Tibial artery (tissue), 4 donors: ENCODE results near the gene ADAM22.

ENCODE experiments used
- DNase-seq, 2 donors: peaks; one replicate each; pipeline ENCODE4 v3.0.0-alpha.2; 2019
- H3K27ac ChIP-seq, 2 donors: fragments of 200-600 bp; sonication (generic) in 1 of 2; 1 replicate in 1 of 2; 2 replicates in 1 of 2; pipeline ENCODE4 v1.5.1; 2018 to 2019; ENCODE audit warnings: mild to moderate bottlenecking in 1 of 2
- H3K27me3 ChIP-seq, 2 donors: fragments of 200-600 bp; sonication (generic) in 1 of 2; one replicate each; pipeline versions ENCODE4 v1.5.1 to v1.6.0; 2016 to 2019
- H3K36me3 ChIP-seq, 3 donors: fragments of 200-600 bp; sonication (generic) in 2 of 3; one replicate each; pipeline ENCODE4 v1.5.1; 2016 to 2019; ENCODE audit warnings: mild to moderate bottlenecking in 2 of 3
- H3K4me1 ChIP-seq, 4 donors: fragments of 200-600 bp; sonication (generic) in 2 of 4; 1 replicate in 3 of 4; 2 replicates in 1 of 4; pipeline ENCODE4 v1.5.1; 2016 to 2019
- H3K4me3 ChIP-seq, 2 donors: fragments of 200-600 bp; sonication (generic) in 1 of 2; 1 replicate in 1 of 2; 2 replicates in 1 of 2; pipeline ENCODE4 v1.5.1; 2018 to 2019; ENCODE audit warnings: mild to moderate bottlenecking in 2 of 2
- H3K9me3 ChIP-seq, 3 donors: fragments of 200-600 bp; sonication (generic) in 1 of 3; one replicate each; pipeline ENCODE4 v1.5.1; 2016 to 2019
- CTCF ChIP-seq, 2 experiments: fragments of 200-600 bp in 1 of 2; fragments of 450-650 bp in 1 of 2; IDR thresholded peaks; one replicate each; pipeline ENCODE4 v1.5.1; 2017 to 2019; ENCODE audit warnings: antibody characterized with exemption in 2 of 2, mild to moderate bottlenecking in 1 of 2, moderate library complexity in 1 of 2
- intact Hi-C: fragments of 100-400 bp; cut with DNase I; formaldehyde crosslinking; loops from one replicate; pipeline ENCODE4 v1.15.0; 2023; ENCODE audit warnings: low total_unique reads

The ADAM22 gene

GRCh38 chr7:88014581-88014980 is 80.5 kb downstream of the ADAM22 start:
- no peak overlapping the region for H3K27ac ChIP-seq
- intact Hi-C loops: no loop called here
- no peaks in the 10 kb centered on the region for H3K36me3 ChIP-seq
- no peaks in the 10 kb centered on the region for H3K27me3 ChIP-seq
- no peak for TF ChIP-seq CTCF (IDR thresholded peaks at IDR 0.05)
- no peaks in the 10 kb centered on the region for H3K4me1 ChIP-seq
- no peak overlapping the region for H3K4me3 ChIP-seq
- H3K9me3 ChIP-seq: no peaks in the 10 kb centered on the region
- DNase-seq: no peak

DNA sequence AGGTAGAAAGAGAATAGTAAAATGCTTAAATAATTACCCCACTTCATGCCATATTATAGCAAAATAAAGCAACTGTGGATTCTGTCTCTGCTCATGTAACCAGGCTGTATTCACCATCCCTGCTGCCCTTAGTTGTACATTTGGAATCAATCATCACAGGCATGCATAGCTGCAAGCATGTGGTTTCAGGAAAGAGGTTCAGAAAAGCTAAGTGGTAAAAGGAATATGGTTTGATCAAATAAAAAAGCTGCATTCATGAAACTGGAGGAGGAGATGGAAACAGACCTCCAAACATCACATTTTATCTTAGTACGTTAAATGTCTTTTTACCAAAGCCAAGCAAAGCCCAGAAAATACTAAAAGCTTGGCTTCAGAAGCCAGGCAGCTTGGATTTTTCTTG is 81.3 kb downstream of the ADAM22 start:
- no peaks in the 10 kb centered on the region for H3K27me3 ChIP-seq
- H3K27ac ChIP-seq: no peak overlapping the region
- DNase-seq: no peak
- no peak for TF ChIP-seq CTCF (IDR thresholded peaks at IDR 0.05)
- H3K9me3 ChIP-seq: no peaks in the 10 kb centered on the region
- intact Hi-C loops: no loop called here
- H3K4me3 ChIP-seq: no peak overlapping the region
- no peaks in the 10 kb centered on the region for H3K36me3 ChIP-seq
- no peaks in the 10 kb centered on the region for H3K4me1 ChIP-seq

- Histone ChIP-seq H3K4me1 (no peaks in the 10 kb centered on the region), H3K27ac (no peak overlapping the region), H3K36me3 (no peaks in the 10 kb centered on the region), H3K9me3 (no peaks in the 10 kb centered on the region), H3K27me3 (no peaks in the 10 kb centered on the region), H3K4me3 (no peak overlapping the region)
- DNase-seq: no peak
- intact Hi-C loops: no loop called here
- no peak for TF ChIP-seq CTCF (IDR thresholded peaks at IDR 0.05)
These were observed 84.5 kb downstream of the ADAM22 start for GRCh38 chr7:88018501-88018900.

- Histone ChIP-seq H3K27ac (no peak overlapping the region), H3K27me3 (no peaks in the 10 kb centered on the region), H3K9me3 (peaks cover 0 to 11% (median 7%) of the 10 kb centered on the region in 3 donors), H3K36me3 (no peaks in the 10 kb centered on the region), H3K4me3 (no peak overlapping the region), H3K4me1 (no peaks in the 10 kb centered on the region)
- intact Hi-C loops: no loop called here
- TF ChIP-seq CTCF (IDR thresholded peaks at IDR 0.05): no peak
- DNase-seq: no peak
These were observed 87.1 kb downstream of the ADAM22 start for GRCh38 chr7:88020953-88021665.

DNA sequence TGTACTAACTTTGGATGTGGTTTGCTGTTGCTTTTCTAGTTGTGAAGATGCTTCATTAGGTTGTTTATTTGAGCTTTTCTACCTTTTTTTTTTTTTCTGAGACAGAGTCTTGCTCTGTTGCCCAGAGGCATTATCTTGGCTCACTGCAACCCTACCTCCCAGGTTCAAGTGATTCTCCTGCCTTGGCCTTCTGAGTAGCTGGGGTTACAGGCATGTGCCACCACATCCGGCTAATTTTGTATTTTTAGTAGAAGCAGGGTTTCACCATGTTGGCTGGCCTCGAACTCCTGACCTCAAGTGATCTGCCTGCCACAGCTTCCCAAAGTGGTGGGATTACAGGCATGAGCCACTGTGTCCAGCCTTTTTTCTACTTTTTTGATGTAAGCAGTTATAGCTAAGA is 93.7 kb downstream of the ADAM22 start:
- Histone ChIP-seq H3K4me3 (no peak overlapping the region), H3K9me3 (peaks cover 0 to 28% (median 16%) of the 10 kb centered on the region in 3 donors), H3K27ac (no peak overlapping the region), H3K4me1 (no peaks in the 10 kb centered on the region), H3K36me3 (no peaks in the 10 kb centered on the region), H3K27me3 (no peaks in the 10 kb centered on the region)
- DNase-seq: no peak
- no peak for TF ChIP-seq CTCF (IDR thresholded peaks at IDR 0.05)
- intact Hi-C loops: no loop called here
